T-helper 1 cell treated with Interleukin-12 subunit alpha and Interleukin-12 subunit beta and Interleukin-4 antibody, amounts not matched to agents 30 μg/mL and 1 μg/mL, for 36 hours (primary cell): ENCODE data around the gene N4BP2L2.

Experiments used
- H3K27ac Mint-ChIP-seq: one replicate; pipeline ENCODE4 v1.8.0; 2021; ENCODE audit warnings: mild to moderate bottlenecking, mixed read lengths
- H3K27me3 Mint-ChIP-seq: one replicate; pipeline ENCODE4 v1.8.0; 2021; ENCODE audit warnings: low read depth, mixed read lengths
- H3K36me3 Mint-ChIP-seq: one replicate; pipeline ENCODE4 v1.8.0; 2021; ENCODE audit warnings: low read depth, mixed read lengths
- H3K4me1 Mint-ChIP-seq: one replicate; pipeline ENCODE4 v1.8.0; 2021; ENCODE audit warnings: low read depth, mixed read lengths
- H3K4me3 Mint-ChIP-seq: one replicate; pipeline ENCODE4 v1.8.0; 2021; ENCODE audit warnings: mild to moderate bottlenecking, moderate library complexity, mixed read lengths
- H3K9me3 Mint-ChIP-seq: one replicate; pipeline ENCODE4 v1.8.0; 2021; ENCODE audit warnings: mixed read lengths

The N4BP2L2 gene

GRCh38 chr13:32409561-32410421 lies 128.8 kb downstream of the N4BP2L2 start:
- H3K9me3 Mint-ChIP-seq: no peaks in the 10 kb centered on the region
- H3K4me3 Mint-ChIP-seq: no peak overlapping the region
- H3K4me1 Mint-ChIP-seq: peaks cover 26% of the 10 kb centered on the region
- H3K27ac Mint-ChIP-seq: no peak overlapping the region
- H3K27me3 Mint-ChIP-seq: no peaks in the 10 kb centered on the region
- peaks cover 27% of the 10 kb centered on the region for H3K36me3 Mint-ChIP-seq

DNA sequence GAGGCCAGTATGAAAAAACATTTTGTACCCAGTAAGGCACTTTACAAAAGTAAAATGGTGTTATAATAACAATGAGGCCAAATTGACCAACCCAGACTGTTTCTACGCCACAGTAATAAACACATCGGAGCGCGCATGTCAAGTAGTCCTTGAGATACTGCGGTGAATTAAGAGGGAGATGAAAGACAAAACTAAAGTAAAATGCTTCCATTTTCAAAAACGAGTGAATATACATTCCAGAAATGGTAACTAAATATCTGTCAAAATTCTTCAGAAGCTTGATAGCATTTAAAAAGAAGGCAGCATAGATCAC lies 129.6 kb downstream of the N4BP2L2 start:
- peaks cover 26% of the 10 kb centered on the region for H3K36me3 Mint-ChIP-seq

DNA sequence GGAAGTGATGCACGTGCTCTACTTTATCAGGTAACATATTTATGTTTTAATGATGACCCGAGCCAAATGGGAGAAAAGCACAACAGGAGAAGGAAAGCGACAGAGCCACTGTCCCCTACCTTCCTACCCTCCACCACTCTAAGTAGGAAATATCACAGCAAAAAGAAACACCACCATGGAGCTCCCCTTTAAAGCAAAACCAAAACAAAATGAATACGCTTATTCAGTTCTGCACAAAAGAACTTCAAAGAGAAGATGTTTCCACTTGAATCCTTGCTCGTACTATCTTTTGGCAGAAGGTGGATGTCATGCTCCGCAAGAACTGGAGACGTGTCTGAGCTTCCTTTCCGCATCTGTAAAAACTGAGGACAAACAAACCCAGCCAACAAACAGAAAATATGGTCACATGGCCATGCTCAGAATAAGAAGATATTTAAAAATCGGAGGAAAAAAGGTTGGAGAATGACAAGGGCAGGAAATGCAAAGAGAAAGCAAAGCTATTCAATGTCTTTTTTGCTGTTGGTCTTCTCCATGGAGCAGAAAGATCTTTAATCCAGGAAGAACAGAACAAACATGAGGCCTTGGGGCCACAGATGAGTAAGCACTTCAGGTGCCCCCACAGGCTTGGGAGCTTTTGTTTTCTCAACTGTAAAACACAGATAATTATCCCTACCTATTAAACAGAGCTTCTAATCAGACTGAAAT lies 130.1 kb downstream of the N4BP2L2 start:
- peak overlapping the region; percentile 76 for H3K27ac Mint-ChIP-seq
- H3K27me3 Mint-ChIP-seq: no peaks in the 10 kb centered on the region
- peaks cover 26% of the 10 kb centered on the region for H3K36me3 Mint-ChIP-seq
- H3K4me3 Mint-ChIP-seq: peak overlapping the region; percentile 64
- H3K9me3 Mint-ChIP-seq: no peaks in the 10 kb centered on the region
- H3K4me1 Mint-ChIP-seq: peaks cover 26% of the 10 kb centered on the region

More for the DNA sequence above, 129.6 kb downstream of the N4BP2L2 start:
- Mint-ChIP-seq H3K9me3 (no peaks in the 10 kb centered on the region), H3K4me1 (peaks cover 26% of the 10 kb centered on the region), H3K27ac (no peak overlapping the region), H3K27me3 (no peaks in the 10 kb centered on the region), H3K4me3 (no peak overlapping the region)

- no peaks in the 10 kb centered on the region for H3K27me3 Mint-ChIP-seq
- peak overlapping the region; percentile 64 for H3K4me3 Mint-ChIP-seq
- H3K27ac Mint-ChIP-seq: peak overlapping the region; percentile 76
- H3K36me3 Mint-ChIP-seq: peaks cover 31% of the 10 kb centered on the region
- H3K9me3 Mint-ChIP-seq: no peaks in the 10 kb centered on the region
- peaks cover 26% of the 10 kb centered on the region for H3K4me1 Mint-ChIP-seq
These were observed 130.7 kb downstream of the N4BP2L2 start for GRCh38 chr13:32407854-32408253.

DNA sequence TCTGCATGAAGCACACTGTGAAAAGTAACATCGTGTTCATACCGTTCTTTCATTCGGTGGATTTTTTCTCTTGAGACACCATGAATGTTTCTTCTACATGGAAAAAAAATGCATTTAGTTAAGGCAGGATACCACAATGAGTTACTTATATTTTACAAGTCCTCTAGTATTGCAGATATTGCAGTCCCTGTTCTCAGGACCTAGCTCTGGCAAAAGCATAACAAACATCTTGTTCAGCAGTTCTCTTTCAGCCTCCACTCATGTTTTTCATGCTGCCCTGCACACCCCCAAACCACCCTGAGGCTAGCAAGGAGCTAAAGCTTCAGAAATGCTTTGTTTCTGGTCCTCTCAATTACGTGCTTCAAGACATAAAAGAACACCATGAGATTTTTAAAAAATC lies 135.5 kb downstream of the N4BP2L2 start:
- H3K27me3 Mint-ChIP-seq: no peaks in the 10 kb centered on the region
- no peak overlapping the region for H3K4me3 Mint-ChIP-seq
- H3K36me3 Mint-ChIP-seq: peaks cover 46% of the 10 kb centered on the region
- peaks cover 10% of the 10 kb centered on the region for H3K4me1 Mint-ChIP-seq
- H3K27ac Mint-ChIP-seq: no peak overlapping the region
- H3K9me3 Mint-ChIP-seq: no peaks in the 10 kb centered on the region

GRCh38 chr13:32391101-32391619 lies 147.4 kb downstream of the N4BP2L2 start:
- no peak overlapping the region for H3K4me3 Mint-ChIP-seq
- no peaks in the 10 kb centered on the region for H3K9me3 Mint-ChIP-seq
- H3K27ac Mint-ChIP-seq: no peak overlapping the region
- peaks cover 8% of the 10 kb centered on the region for H3K36me3 Mint-ChIP-seq
- no peaks in the 10 kb centered on the region for H3K27me3 Mint-ChIP-seq
- peaks cover 8% of the 10 kb centered on the region for H3K4me1 Mint-ChIP-seq

- Mint-ChIP-seq H3K36me3 (peaks cover 8% of the 10 kb centered on the region), H3K4me3 (no peak overlapping the region)
These were observed 148.1 kb downstream of the N4BP2L2 start for GRCh38 chr13:32390484-32390883.

GRCh38 chr13:32390048-32390447 lies 148.5 kb downstream of the N4BP2L2 start:
- Mint-ChIP-seq H3K27me3 (no peaks in the 10 kb centered on the region), H3K27ac (no peak overlapping the region), H3K4me1 (peaks cover 8% of the 10 kb centered on the region), H3K36me3 (peaks cover 8% of the 10 kb centered on the region), H3K4me3 (no peak overlapping the region), H3K9me3 (no peaks in the 10 kb centered on the region)

More at GRCh38 chr13:32390484-32390883, 148.1 kb downstream of the N4BP2L2 start:
- H3K27me3 Mint-ChIP-seq: no peaks in the 10 kb centered on the region
- no peaks in the 10 kb centered on the region for H3K9me3 Mint-ChIP-seq
- H3K27ac Mint-ChIP-seq: no peak overlapping the region
- peaks cover 8% of the 10 kb centered on the region for H3K4me1 Mint-ChIP-seq

DNA sequence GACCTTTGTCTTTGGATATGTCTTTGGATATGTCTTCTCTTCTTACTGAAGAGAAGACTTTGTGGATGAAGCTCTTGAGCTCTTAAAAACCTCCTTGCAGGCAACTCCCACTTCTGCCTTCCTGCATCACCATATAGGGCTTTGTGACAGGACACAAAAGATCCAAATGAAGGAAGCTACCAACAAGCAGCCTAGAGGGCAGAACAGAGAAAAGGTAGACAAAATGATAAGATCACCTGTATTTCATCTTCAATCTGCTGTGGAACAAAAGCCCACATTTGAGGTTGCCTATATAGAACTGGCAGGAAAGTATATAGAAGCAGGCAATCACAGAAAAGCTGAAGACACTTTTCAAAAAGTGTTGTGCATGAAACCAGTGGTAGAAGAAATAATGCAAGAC lies 153.2 kb downstream of the N4BP2L2 start:
- H3K36me3 Mint-ChIP-seq: peaks cover under 1% of the 10 kb centered on the region
- no peak overlapping the region for H3K27ac Mint-ChIP-seq
- H3K4me1 Mint-ChIP-seq: peaks cover 4% of the 10 kb centered on the region
- no peak overlapping the region for H3K4me3 Mint-ChIP-seq
- no peaks in the 10 kb centered on the region for H3K9me3 Mint-ChIP-seq
- H3K27me3 Mint-ChIP-seq: no peaks in the 10 kb centered on the region

DNA sequence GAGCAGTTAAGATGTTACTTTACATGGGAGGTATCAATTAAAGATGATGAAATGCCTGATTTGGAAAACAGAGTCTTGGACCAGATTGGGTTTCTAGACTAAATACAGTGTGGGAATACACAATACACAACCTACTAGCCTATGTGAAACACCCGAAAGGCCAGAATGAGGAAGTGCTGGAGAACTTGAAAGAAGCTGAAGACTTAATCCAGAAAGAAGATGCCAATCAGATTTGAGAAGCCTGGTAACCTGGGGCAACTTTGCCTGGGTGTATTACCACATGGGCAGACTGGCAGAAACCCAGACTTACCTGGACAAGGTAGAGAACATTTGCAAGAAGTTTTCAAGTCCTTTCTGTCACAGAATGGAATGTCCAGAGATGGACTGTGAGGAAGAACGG lies 153.9 kb downstream of the N4BP2L2 start:
- no peaks in the 10 kb centered on the region for H3K27me3 Mint-ChIP-seq
- no peak overlapping the region for H3K4me3 Mint-ChIP-seq
- no peaks in the 10 kb centered on the region for H3K9me3 Mint-ChIP-seq
- H3K27ac Mint-ChIP-seq: no peak overlapping the region
- H3K36me3 Mint-ChIP-seq: no peaks in the 10 kb centered on the region
- peaks cover 2% of the 10 kb centered on the region for H3K4me1 Mint-ChIP-seq

GRCh38 chr13:32383836-32384618 lies 154.6 kb downstream of the N4BP2L2 start:
- no peaks in the 10 kb centered on the region for H3K9me3 Mint-ChIP-seq
- H3K27ac Mint-ChIP-seq: no peak overlapping the region
- H3K4me3 Mint-ChIP-seq: no peak overlapping the region
- H3K27me3 Mint-ChIP-seq: no peaks in the 10 kb centered on the region
- H3K4me1 Mint-ChIP-seq: no peaks in the 10 kb centered on the region
- peaks cover 2% of the 10 kb centered on the region for H3K36me3 Mint-ChIP-seq
